Natural killer cell treated with Interleukin-12 subunit alpha and Interleukin-12 subunit beta and Interleukin-15 and Interleukin-18, amount 100 ng/mL, for 72 hours (primary cell): ENCODE data around the gene MARCHF9. TPM values are rescaled to one million over a fixed set of nuclear protein-coding genes. Genes with fewer than 3 reads are reported as not detected.

Experiments
- ATAC-seq, 2 donors: fragments of 150-1000 bp; cut with Tn5 transposase in 1 of 2; sonication (Bioruptor Pico), chemical (Tn5 transposase) in 1 of 2; 2 replicates each; pipeline ENCODE4 v1.10.0; 2021
- DNase-seq: peaks from one replicate; pipeline ENCODE4 v3.0.0; 2022; ENCODE audit warnings: low spot score
- H3K27ac Mint-ChIP-seq, 2 donors: 1 replicate in 1 of 2; 2 replicates in 1 of 2; pipeline ENCODE4 v1.8.0; 2022; ENCODE audit warnings: mixed read lengths in 2 of 2, mild to moderate bottlenecking in 1 of 2, moderate library complexity in 1 of 2
- H3K27me3 Mint-ChIP-seq, 2 donors: 1 replicate in 1 of 2; 2 replicates in 1 of 2; pipeline ENCODE4 v1.8.0; 2022; ENCODE audit warnings: mixed read lengths in 2 of 2
- H3K36me3 Mint-ChIP-seq: one replicate; pipeline ENCODE4 v1.8.0; 2022; ENCODE audit warnings: mixed read lengths
- H3K4me1 Mint-ChIP-seq, 2 donors: 1 replicate in 1 of 2; 2 replicates in 1 of 2; pipeline ENCODE4 v1.8.0; 2022; ENCODE audit warnings: low read depth in 2 of 2, mixed read lengths in 2 of 2, mild to moderate bottlenecking in 1 of 2
- H3K4me3 Mint-ChIP-seq: one replicate; pipeline ENCODE4 v1.8.0; 2022; ENCODE audit warnings: mixed read lengths
- H3K9me3 Mint-ChIP-seq: 2 replicates; pipeline ENCODE4 v1.8.0; 2022; ENCODE audit warnings: mixed read lengths
- total RNA-seq, 2 donors: library from RNA; stranded (reverse); gene quantifications; one replicate each; pipeline ENCODE4 v1.2.3, GENCODE V29; 2022

Gene MARCHF9
- total RNA-seq, 2 donors from 2014 or later = 15.8 to 17.0 TPM

DNA sequence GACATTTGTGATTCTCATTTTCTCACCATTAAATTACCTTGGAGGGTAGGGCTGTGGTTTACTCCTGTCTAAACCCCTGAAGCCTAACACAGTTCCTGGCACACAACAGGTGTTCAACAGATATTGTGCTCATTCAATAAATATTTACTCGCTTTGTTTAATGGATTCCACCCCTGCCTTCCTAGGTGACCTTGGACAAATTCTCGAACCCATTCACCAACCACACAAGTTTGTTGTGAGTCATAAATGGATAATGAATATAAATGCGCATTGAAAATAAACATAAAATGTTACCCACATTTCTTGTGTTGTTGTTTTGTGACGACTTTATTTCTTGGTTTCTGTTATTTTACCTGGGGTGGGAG, 27.3 kb downstream of the MARCHF9 start:
- H3K4me3 Mint-ChIP-seq = peak overlapping the region; percentile 98
- peaks cover 17% of the 10 kb centered on the region for H3K36me3 Mint-ChIP-seq
- H3K9me3 Mint-ChIP-seq = no peaks in the 10 kb centered on the region
- H3K27ac Mint-ChIP-seq = peak overlapping the region; percentile 81 to 94
- ATAC-seq (no peak), DNase-seq (no peak)
- H3K4me1 Mint-ChIP-seq = peaks cover 34 to 35% of the 10 kb centered on the region in 2 donors
- no peaks in the 10 kb centered on the region for H3K27me3 Mint-ChIP-seq

GRCh38 chr12:57782608-57783465, 27.9 kb downstream of the MARCHF9 start, which contains the start of gene TSFM:
Gene TSFM (plus strand): TSS chr12:57782787. CDS start chr12:57782802, 15 bp downstream.
- Mint-ChIP-seq H3K27ac (peak within 1 kb of the TSS; percentile 81 to 94), H3K4me1 (peaks cover 34 to 35% of the 10 kb centered on the region in 2 donors), H3K36me3 (peaks cover 17% of the 10 kb centered on the region), H3K27me3 (no peaks in the 10 kb centered on the region), H3K4me3 (peak within 1 kb of the TSS; percentile 98), H3K9me3 (no peaks in the 10 kb centered on the region)
- ATAC-seq (peak; percentile 91 to 92), DNase-seq (peak; percentile 95)

- peaks cover 34 to 35% of the 10 kb centered on the region in 2 donors for H3K4me1 Mint-ChIP-seq
- peak overlapping the region; percentile 98 for H3K4me3 Mint-ChIP-seq
- H3K27me3 Mint-ChIP-seq = no peaks in the 10 kb centered on the region
- H3K27ac Mint-ChIP-seq = peak overlapping the region; percentile 81 to 94
- H3K9me3 Mint-ChIP-seq = no peaks in the 10 kb centered on the region
- no peak for ATAC-seq
- DNase-seq = no peak
- peaks cover 17% of the 10 kb centered on the region for H3K36me3 Mint-ChIP-seq
These were observed 28.5 kb downstream of the MARCHF9 start for GRCh38 chr12:57783466-57783801.

- no peak for DNase-seq
- Mint-ChIP-seq H3K4me3 (peak overlapping the region; percentile 98), H3K36me3 (peaks cover 17% of the 10 kb centered on the region), H3K9me3 (no peaks in the 10 kb centered on the region), H3K4me1 (peaks cover 34 to 35% of the 10 kb centered on the region in 2 donors), H3K27me3 (no peaks in the 10 kb centered on the region), H3K27ac (peak overlapping the region; percentile 36 to 94)
- no peak for ATAC-seq
These were observed 29.0 kb downstream of the MARCHF9 start for GRCh38 chr12:57783861-57784260.

GRCh38 chr12:57793920-57794319, 39.0 kb downstream of the MARCHF9 start:
- no peaks in the 10 kb centered on the region for H3K27me3 Mint-ChIP-seq
- ATAC-seq = peak; percentile 62 to 84
- peaks cover 30% of the 10 kb centered on the region for H3K36me3 Mint-ChIP-seq
- no peak for DNase-seq
- H3K27ac Mint-ChIP-seq = peak overlapping the region; percentile 78 to 93
- H3K4me3 Mint-ChIP-seq = peak overlapping the region; percentile 59
- H3K4me1 Mint-ChIP-seq = peaks cover 14 to 20% of the 10 kb centered on the region in 2 donors
- no peaks in the 10 kb centered on the region for H3K9me3 Mint-ChIP-seq

- H3K36me3 Mint-ChIP-seq = peaks cover 37% of the 10 kb centered on the region
- no peaks in the 10 kb centered on the region for H3K9me3 Mint-ChIP-seq
- ATAC-seq (peak in 1 of 2 donors; percentile 43), DNase-seq (no peak)
- peaks cover 14 to 20% of the 10 kb centered on the region in 2 donors for H3K4me1 Mint-ChIP-seq
- peak overlapping the region; percentile 36 for H3K4me3 Mint-ChIP-seq
- peak overlapping the region in 1 of 2 donors; percentile 87 for H3K27ac Mint-ChIP-seq
- H3K27me3 Mint-ChIP-seq = no peaks in the 10 kb centered on the region
These were observed 40.5 kb downstream of the MARCHF9 start for GRCh38 chr12:57795354-57795753.

DNA sequence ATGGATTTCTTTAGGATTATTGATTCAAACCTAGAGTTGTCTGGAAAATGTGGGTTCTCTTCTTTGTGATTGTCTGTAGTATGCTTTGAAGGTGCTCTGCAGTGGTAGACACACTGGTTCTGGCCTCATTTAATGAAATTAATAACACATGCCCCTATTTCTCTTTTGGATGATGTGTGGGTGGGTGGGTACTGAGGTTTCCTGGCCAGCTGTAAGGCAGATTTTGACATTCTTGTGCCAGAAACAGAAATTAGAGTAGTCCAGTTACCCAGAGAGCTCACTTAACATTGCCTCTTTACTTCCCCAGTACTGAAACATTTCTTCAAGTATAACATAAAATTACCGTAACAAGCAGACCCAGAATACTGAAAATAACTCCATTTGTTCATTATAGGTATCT, 42.1 kb downstream of the MARCHF9 start:
- ATAC-seq = no peak
- Mint-ChIP-seq H3K9me3 (no peaks in the 10 kb centered on the region), H3K27me3 (no peaks in the 10 kb centered on the region), H3K4me3 (no peak overlapping the region), H3K4me1 (peaks cover 14 to 20% of the 10 kb centered on the region in 2 donors), H3K27ac (peak overlapping the region in 1 of 2 donors; percentile 26), H3K36me3 (peaks cover 37% of the 10 kb centered on the region)
- no peak for DNase-seq

- Mint-ChIP-seq H3K4me1 (peaks cover 11 to 23% of the 10 kb centered on the region in 2 donors), H3K36me3 (peaks cover 34% of the 10 kb centered on the region), H3K4me3 (no peak overlapping the region), H3K27me3 (no peaks in the 10 kb centered on the region), H3K9me3 (no peaks in the 10 kb centered on the region), H3K27ac (peak overlapping the region in 1 of 2 donors; percentile 26)
- no peak for ATAC-seq
- DNase-seq = no peak
These were observed 43.0 kb downstream of the MARCHF9 start for GRCh38 chr12:57797933-57798332.

GRCh38 chr12:57800965-57801364, 46.1 kb downstream of the MARCHF9 start:
- no peak overlapping the region for H3K4me3 Mint-ChIP-seq
- H3K27me3 Mint-ChIP-seq = no peaks in the 10 kb centered on the region
- DNase-seq (no peak), ATAC-seq (no peak)
- no peaks in the 10 kb centered on the region for H3K9me3 Mint-ChIP-seq
- peak overlapping the region in 1 of 2 donors; percentile 59 for H3K27ac Mint-ChIP-seq
- peaks cover 0 to 10% of the 10 kb centered on the region in 2 donors for H3K4me1 Mint-ChIP-seq
- H3K36me3 Mint-ChIP-seq = peaks cover 21% of the 10 kb centered on the region

GRCh38 chr12:57802607-57803006, 47.7 kb downstream of the MARCHF9 start:
- no peak for ATAC-seq
- Mint-ChIP-seq H3K4me3 (no peak overlapping the region), H3K9me3 (no peaks in the 10 kb centered on the region), H3K36me3 (peaks cover 10% of the 10 kb centered on the region), H3K4me1 (peaks cover 0 to 5% of the 10 kb centered on the region in 2 donors), H3K27me3 (no peaks in the 10 kb centered on the region), H3K27ac (peak overlapping the region in 1 of 2 donors; percentile 13)
- DNase-seq = no peak

GRCh38 chr12:57803319-57803893, 48.5 kb downstream of the MARCHF9 start:
- no peak overlapping the region for H3K27ac Mint-ChIP-seq
- no peak for DNase-seq
- H3K4me1 Mint-ChIP-seq = peaks cover 0 to 5% of the 10 kb centered on the region in 2 donors
- no peaks in the 10 kb centered on the region for H3K9me3 Mint-ChIP-seq
- H3K4me3 Mint-ChIP-seq = no peak overlapping the region
- peaks cover 10% of the 10 kb centered on the region for H3K36me3 Mint-ChIP-seq
- ATAC-seq = peak in 1 of 2 donors; percentile 33
- no peaks in the 10 kb centered on the region for H3K27me3 Mint-ChIP-seq

DNA sequence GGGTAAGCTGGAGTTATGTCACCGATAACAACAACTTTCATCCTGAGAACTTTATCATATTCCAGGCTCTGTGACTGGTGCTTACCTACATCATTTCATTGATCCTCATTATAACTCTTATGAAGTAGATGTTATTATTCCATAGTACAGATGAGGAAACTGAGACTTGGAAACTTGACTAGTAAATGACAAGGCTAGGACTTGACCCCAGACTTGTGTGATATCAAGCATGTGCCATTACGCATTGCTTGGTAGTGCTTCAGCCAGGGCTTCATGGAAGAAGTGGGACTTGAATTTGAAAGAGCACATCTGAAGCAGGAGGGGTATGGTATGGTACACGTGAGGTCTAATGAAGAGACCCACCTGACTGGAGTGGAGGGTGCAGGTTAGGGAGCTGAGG, 51.8 kb downstream of the MARCHF9 start:
- ATAC-seq (no peak), DNase-seq (no peak)
- Mint-ChIP-seq H3K4me3 (no peak overlapping the region), H3K27ac (no peak overlapping the region), H3K4me1 (peaks cover 0 to 5% of the 10 kb centered on the region in 2 donors), H3K9me3 (no peaks in the 10 kb centered on the region), H3K27me3 (no peaks in the 10 kb centered on the region), H3K36me3 (no peaks in the 10 kb centered on the region)

GRCh38 chr12:57807285-57807684, 52.4 kb downstream of the MARCHF9 start:
- Mint-ChIP-seq H3K27ac (no peak overlapping the region), H3K9me3 (no peaks in the 10 kb centered on the region), H3K36me3 (no peaks in the 10 kb centered on the region), H3K4me3 (no peak overlapping the region), H3K27me3 (no peaks in the 10 kb centered on the region), H3K4me1 (peaks cover 0 to 5% of the 10 kb centered on the region in 2 donors)
- ATAC-seq (no peak), DNase-seq (no peak)

DNA sequence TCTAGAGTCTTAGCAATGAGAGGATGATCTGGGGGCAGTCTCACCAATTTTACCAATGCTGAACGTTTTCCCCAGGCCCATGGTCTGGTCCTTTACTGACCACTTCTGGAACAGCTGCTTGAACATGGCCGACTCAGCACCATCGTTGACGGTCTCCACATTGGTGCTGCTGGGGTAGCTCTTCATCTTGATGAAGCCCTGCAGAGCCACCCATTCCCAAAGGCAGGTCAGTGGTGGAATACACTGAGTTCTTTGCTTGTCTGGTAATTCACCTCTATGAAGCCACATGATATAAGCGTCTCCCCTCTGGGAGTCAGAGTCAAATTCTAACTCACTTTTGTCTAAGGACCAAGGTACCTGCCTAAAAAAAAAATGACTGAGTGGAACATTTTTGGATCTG, 53.4 kb downstream of the MARCHF9 start:
- no peaks in the 10 kb centered on the region for H3K4me1 Mint-ChIP-seq
- DNase-seq (no peak), ATAC-seq (no peak)
- no peak overlapping the region for H3K4me3 Mint-ChIP-seq
- no peaks in the 10 kb centered on the region for H3K9me3 Mint-ChIP-seq
- no peaks in the 10 kb centered on the region for H3K27me3 Mint-ChIP-seq
- H3K36me3 Mint-ChIP-seq = no peaks in the 10 kb centered on the region
- no peak overlapping the region for H3K27ac Mint-ChIP-seq
